IMR-90 (cell line): ENCODE results near the gene MAGI2. TPM values are rescaled to one million over a fixed set of nuclear protein-coding genes. Genes with fewer than 3 reads are reported as not detected.

Source experiments
- ATAC-seq: fragments of 200-7000 bp; cut with Tn5 transposase; 2 replicates; pipeline ENCODE4 v1.9.1; 2020; ENCODE audit warnings: low read depth, mild to moderate bottlenecking, moderate library complexity
- BruUV-seq: library from RNA; stranded (reverse); fragments of 400-500 nt; replicated peaks from 2 replicates; lab custom pipeline; 2021; lab: Mats Ljungman, UMichigan
- CTCF ChIA-PET: fragments of 300-600 bp; formaldehyde crosslinking; extraction: SDS; loops from one replicate; lab custom pipeline; 2021; ENCODE audit warnings: antibody characterized with exemption; lab: Yijun Ruan, JAX
- POLR2A ChIA-PET: fragments of 300-600 bp; sonication (Branson Sonifier 250); formaldehyde crosslinking; loops from one replicate; lab custom pipeline; 2022; ENCODE audit warnings: antibody characterized with exemption; ENCODE audit not compliant: unreplicated experiment; lab: Charles Lee
- DNase-seq: peaks from one replicate; pipeline ENCODE4 v3.0.0; 2013
- H2AFZ ChIP-seq: replicated peaks from 2 replicates; pipeline ENCODE3; 2013; ENCODE audit warnings: low read length, mild to moderate bottlenecking; ENCODE audit not compliant: poor library complexity
- H2AK5ac ChIP-seq: 2 replicates; pipeline ENCODE4 v1.6.1; 2013; ENCODE audit warnings: low read depth, low read length, inconsistent platforms
- H2AK9ac ChIP-seq: replicated peaks from 2 replicates; pipeline ENCODE3; 2013; ENCODE audit warnings: mild to moderate bottlenecking, low read depth, low read length, moderate library complexity; ENCODE audit not compliant: poor library complexity
- H2BK120ac ChIP-seq: 2 replicates; pipeline ENCODE4 v1.6.1; 2013; ENCODE audit warnings: low read depth, low read length, inconsistent platforms
- H2BK15ac ChIP-seq: 3 replicates; pipeline ENCODE4 v1.6.1; 2013; ENCODE audit warnings: low read depth, low read length, inconsistent platforms
- H2BK20ac ChIP-seq: 2 replicates; pipeline ENCODE4 v1.6.1; 2013; ENCODE audit warnings: low read depth, mild to moderate bottlenecking, inconsistent platforms, low read length, moderate library complexity
- H2BK5ac ChIP-seq: 2 replicates; pipeline ENCODE4 v1.6.1; 2013; ENCODE audit warnings: mild to moderate bottlenecking, low read depth, low read length, inconsistent platforms; ENCODE audit not compliant: poor library complexity, severe bottlenecking
- H3K14ac ChIP-seq: replicated peaks from 2 replicates; pipeline ENCODE4 v1.6.1; 2013; ENCODE audit warnings: low read depth, low read length, inconsistent platforms
- H3K18ac ChIP-seq: 2 replicates; pipeline ENCODE4 v1.6.1; 2013; ENCODE audit warnings: low read depth, low read length, control low read depth
- H3K23ac ChIP-seq: 2 replicates; pipeline ENCODE4 v1.6.1; 2013; ENCODE audit warnings: low read depth, low read length, inconsistent platforms
- H3K27ac ChIP-seq: 2 replicates; pipeline ENCODE4 v1.5.1; 2013; ENCODE audit warnings: mild to moderate bottlenecking, control low read depth, low read length; ENCODE audit not compliant: insufficient read depth
- H3K27me3 ChIP-seq: 2 replicates; pipeline ENCODE4 v1.6.1; 2013; ENCODE audit warnings: low read length; ENCODE audit not compliant: control insufficient read depth, insufficient read depth
- H3K36me3 ChIP-seq: 2 replicates; pipeline ENCODE4 v1.6.1; 2013; ENCODE audit warnings: low read length, mixed read lengths; ENCODE audit not compliant: control insufficient read depth, insufficient read depth
- H3K4ac ChIP-seq: 2 replicates; pipeline ENCODE4 v1.6.1; 2013; ENCODE audit warnings: low read depth, low read length, inconsistent platforms
- H3K4me1 ChIP-seq: 2 replicates; pipeline ENCODE4 v1.6.1; 2013; ENCODE audit warnings: low read length, mixed read lengths; ENCODE audit not compliant: control insufficient read depth, insufficient read depth
- H3K4me2 ChIP-seq: 2 replicates; pipeline ENCODE4 v1.6.1; 2013; ENCODE audit warnings: low read depth, mild to moderate bottlenecking, control low read depth, low read length, moderate library complexity
- H3K4me3 ChIP-seq: 2 replicates; pipeline ENCODE4 v1.5.1; 2013; ENCODE audit warnings: low read depth, mild to moderate bottlenecking, control low read depth, low read length, moderate library complexity; ENCODE audit not compliant: insufficient read depth
- H3K56ac ChIP-seq: 2 replicates; pipeline ENCODE4 v1.6.1; 2013; ENCODE audit warnings: low read length, inconsistent platforms; ENCODE audit not compliant: insufficient read depth; ENCODE audit errors: extremely low read depth
- H3K79me1 ChIP-seq, 2 experiments: 2 replicates each; pipeline ENCODE4 v1.6.1; 2013; ENCODE audit warnings: low read length in 2 of 2, inconsistent platforms in 1 of 2, low read depth in 1 of 2
- H3K9ac ChIP-seq: 2 replicates; pipeline ENCODE4 v1.6.1; 2013; ENCODE audit warnings: low read depth, low read length, control low read depth
- H3K9me1 ChIP-seq: 2 replicates; pipeline ENCODE4 v1.6.1; 2013; ENCODE audit warnings: low read length, inconsistent platforms; ENCODE audit not compliant: insufficient read depth
- H3K9me3 ChIP-seq: 2 replicates; pipeline ENCODE4 v1.6.1; 2013; ENCODE audit warnings: low read length; ENCODE audit not compliant: control insufficient read depth, insufficient read depth
- H4K20me1 ChIP-seq: 2 replicates; pipeline ENCODE4 v1.6.1; 2013; ENCODE audit warnings: low read length, inconsistent platforms; ENCODE audit not compliant: insufficient read depth
- H4K5ac ChIP-seq: 2 replicates; pipeline ENCODE4 v1.6.1; 2013; ENCODE audit warnings: mild to moderate bottlenecking, low read depth, low read length, control low read depth
- H4K8ac ChIP-seq, 2 experiments: 2 replicates each; pipeline ENCODE4 v1.6.1; 2013; ENCODE audit warnings: low read depth in 2 of 2, low read length in 2 of 2, control low read depth in 1 of 2, inconsistent platforms in 1 of 2
- H4K91ac ChIP-seq: 2 replicates; pipeline ENCODE4 v1.6.1; 2013; ENCODE audit warnings: low read depth, low read length, inconsistent platforms; ENCODE audit not compliant: insufficient read depth
- CEBPB ChIP-seq: IDR thresholded peaks from 2 replicates; pipeline ENCODE4 v1.6.1; 2012; ENCODE audit warnings: low read depth, low read length, improper control_type of control experiment
- CHD1 ChIP-seq: IDR thresholded peaks from 2 replicates; pipeline ENCODE4 v1.6.1; 2012; ENCODE audit warnings: low read depth, low read length, improper control_type of control experiment
- CTCF ChIP-seq: conservative IDR thresholded peaks from 2 replicates; pipeline ENCODE4 v1.5.1; 2012; ENCODE audit warnings: mild to moderate bottlenecking, low read depth, low read length, improper control_type of control experiment
- FOS ChIP-seq: fragments of 150-350 bp; IDR thresholded peaks from 2 replicates; pipeline ENCODE4 v1.6.1; 2016; ENCODE audit warnings: low read depth, low read length
- MAFK ChIP-seq: IDR thresholded peaks from 2 replicates; pipeline ENCODE4 v1.6.1; 2012; ENCODE audit warnings: low read depth, low read length, improper control_type of control experiment
- MXI1 ChIP-seq: IDR thresholded peaks from 2 replicates; pipeline ENCODE4 v1.6.1; 2012; ENCODE audit warnings: low read depth, mild to moderate bottlenecking, low read length, moderate library complexity, borderline replicate concordance
- RAD21 ChIP-seq: IDR thresholded peaks from 2 replicates; pipeline ENCODE4 v1.6.1; 2012; ENCODE audit warnings: low read length, improper control_type of control experiment
- RCOR1 ChIP-seq: IDR thresholded peaks from 2 replicates; pipeline ENCODE4 v1.6.1; 2012; ENCODE audit warnings: mild to moderate bottlenecking, low read length, improper control_type of control experiment; ENCODE audit not compliant: insufficient replicate concordance
- SMC3 ChIP-seq: fragments of 150-350 bp; IDR thresholded peaks from 2 replicates; pipeline ENCODE4 v1.6.1; 2016; ENCODE audit warnings: low read depth, mild to moderate bottlenecking, antibody characterized with exemption, low read length, moderate library complexity
- USF2 ChIP-seq: fragments of 150-350 bp; IDR thresholded peaks from 2 replicates; pipeline ENCODE4 v1.6.1; 2017; ENCODE audit warnings: mild to moderate bottlenecking, antibody characterized with exemption, low read length, low read depth
- WGBS, 2 experiments: methylation state at CpG; one replicate each; pipeline versions ENCODE4 v1.1.5 to v1.1.7; 2013; ENCODE audit warnings: missing lambda C conversion rate in 2 of 2; ENCODE audit not compliant: insufficient read length in 1 of 2; ENCODE audit errors: extremely low coverage in 2 of 2; 5-methylcytosine and 5-hydroxymethylcytosine counted together
- dilution Hi-C: fragments of 300-500 bp; cut with HindIII; formaldehyde crosslinking; loops from one replicate; pipeline ENCODE4 v1.14.3; 2018; ENCODE audit warnings: low sequenced_read_pairs; ENCODE audit not compliant: unreplicated experiment
- in situ Hi-C: fragments of 300-500 bp; cut with MboI; formaldehyde crosslinking; loops from 3 replicates; pipeline ENCODE4 v1.14.3; 2019; ENCODE audit warnings: low sequenced_read_pairs, inconsistent platforms, mixed read lengths
- intact Hi-C: fragments of 100-400 bp; cut with micrococcal nuclease; formaldehyde crosslinking; loops from 2 replicates; pipeline ENCODE4 v1.10.0; 2022
- polyA plus RNA-seq, 3 experiments: library from polyadenylated mRNA; depleted of rRNA; stranded (reverse); fragments of >200 nt; gene quantifications; 2 replicates each; pipeline ENCODE4 v1.2.3, GENCODE V29; 2012; ENCODE audit warnings: low replicate concordance in 1 of 3
- total RNA-seq: library from RNA; depleted of rRNA; stranded (reverse); fragments of >200 nt; gene quantifications from 2 replicates; pipeline ENCODE4 v1.2.3, GENCODE V29; 2012

The MAGI2 gene
- total and polyA plus RNA-seq, 2 of the 4 experiments (the other 2 are of a cell fraction): 2.5 to 17.9 TPM

- peaks cover 2% of the 10 kb centered on the region; the same call in 1 of the 2 replicates for H3K4me1 ChIP-seq
- peak; percentile 45; the same call in 1 of the 2 replicates for TF ChIP-seq SMC3
- TF ChIP-seq RAD21: peak; percentile 64
- TF ChIP-seq CEBPB: no peak
- TF ChIP-seq MXI1: no peak
- TF ChIP-seq FOS: no peak
- TF ChIP-seq MAFK: no peak
- TF ChIP-seq RCOR1: no peak
- TF ChIP-seq CTCF: peak; percentile 66
- no peak for TF ChIP-seq USF2
- no peak for TF ChIP-seq CHD1
- no peaks in the 10 kb centered on the region for H3K36me3 ChIP-seq
- no peak overlapping the region for H3K23ac ChIP-seq
- ATAC-seq (peak; percentile 81), DNase-seq (peak; percentile 70)
- H2BK120ac ChIP-seq: no peak overlapping the region
- dilution Hi-C loops (no loop called here), intact Hi-C loops (loop anchor here (10.0 kb wide), 1 partner anchor 1247 kb away; no protein-coding TSS in a partner anchor), in situ Hi-C loops (no loop called here)
- H3K4me2 ChIP-seq: no peak overlapping the region; the same call in 1 of the 2 replicates
- H3K9ac ChIP-seq: no peak overlapping the region
- ChIA-PET POLR2A (no interaction called here), CTCF (interaction anchor here (0.6 to 1.1 kb wide), 2 partner anchors 21 to 152 kb away, joined by 3 to 5 read pairs; no protein-coding TSS in a partner anchor)
- H3K9me1 ChIP-seq: no peaks in the 10 kb centered on the region
- H3K4ac ChIP-seq: no peak overlapping the region
- H3K18ac ChIP-seq: no peak overlapping the region
- no TSS peak for BruUV-seq
- H2BK15ac ChIP-seq: no peak overlapping the region
- H2AFZ ChIP-seq: no peak overlapping the region
- no peak overlapping the region for H2BK5ac ChIP-seq
- no peak overlapping the region for H3K4me3 ChIP-seq
- H4K5ac ChIP-seq: no peak overlapping the region
- no CpG with 5 or more reads among the region's 4 CpGs for WGBS, 2 experiments
- peaks cover 2 to 20% of the 10 kb centered on the region in 2 experiments; a peak in 2 of 4 replicates for H3K79me1 ChIP-seq
- H3K9me3 ChIP-seq: peaks cover 2% of the 10 kb centered on the region; the same call in 1 of the 2 replicates
- no peak overlapping the region for H2BK20ac ChIP-seq
- H4K20me1 ChIP-seq: no peaks in the 10 kb centered on the region
- H2AK9ac ChIP-seq: no peak overlapping the region
- H3K27me3 ChIP-seq: no peaks in the 10 kb centered on the region
- no peak overlapping the region for H3K14ac ChIP-seq
- H3K56ac ChIP-seq: no peak overlapping the region
- no peak overlapping the region for H2AK5ac ChIP-seq
- no peak overlapping the region for H4K91ac ChIP-seq
- H3K27ac ChIP-seq: no peak overlapping the region
- H4K8ac ChIP-seq: no peak overlapping the region; a peak in 1 of 4 replicates
These were observed 181.3 kb downstream of the MAGI2 start for GRCh38 chr7:79272066-79272669.
